HG03439 (cell line): ENCODE data around the gene PNPLA1.

Experiments
- ATAC-seq: cut with Tn5 transposase; IDR thresholded peaks from one replicate; pipeline ENCODE4 v1.9.1; 2021; ENCODE audit warnings: mild to moderate bottlenecking, moderate library complexity; ENCODE audit not compliant: unreplicated experiment

The PNPLA1 gene

GRCh38 chr6:36355819-36356218, 86.0 kb downstream of the PNPLA1 start:
- no peak for ATAC-seq

GRCh38 chr6:36357872-36358225, 88.0 kb downstream of the PNPLA1 start:
- no peak for ATAC-seq
